ENCODE results near the gene MCTP2.

Gene MCTP2

GRCh38 chr15:94451466-94451865 is 220.1 kb downstream of the MCTP2 start:
- Histone ChIP-seq H3K27me3 (ENCODE audit: control insufficient read depth, insufficient read depth, low read length) (no peaks in the 10 kb centered on the region), H3K36me3 (ENCODE audit: control insufficient read depth, insufficient read depth, low read length) (no peaks in the 10 kb centered on the region), H3K9me3 (ENCODE audit: control insufficient read depth, insufficient read depth, low read length) (no peaks in the 10 kb centered on the region), H3K4me1 (ENCODE audit: control insufficient read depth, insufficient read depth, low read length) (no peaks in the 10 kb centered on the region), H3K4me3 (ENCODE audit: low read depth, low read length) (no peak overlapping the region), H3K9ac (ENCODE audit: low read depth, low read length) (no peak overlapping the region)

- no peak overlapping the region for H3K9ac ChIP-seq (ENCODE audit: low read depth, low read length)
- H3K4me3 ChIP-seq (ENCODE audit: low read depth, low read length): no peak overlapping the region
- H3K36me3 ChIP-seq (ENCODE audit: control insufficient read depth, insufficient read depth, low read length): no peaks in the 10 kb centered on the region
- no peaks in the 10 kb centered on the region for H3K4me1 ChIP-seq (ENCODE audit: control insufficient read depth, insufficient read depth, low read length)
- no peaks in the 10 kb centered on the region for H3K9me3 ChIP-seq (ENCODE audit: control insufficient read depth, insufficient read depth, low read length)
- H3K27me3 ChIP-seq (ENCODE audit: control insufficient read depth, insufficient read depth, low read length): no peaks in the 10 kb centered on the region
Measured at GRCh38 chr15:94453227-94453988, 222.0 kb downstream of the MCTP2 start.

GRCh38 chr15:94455297-94455696 is 223.9 kb downstream of the MCTP2 start:
- no peak overlapping the region for H3K9ac ChIP-seq (ENCODE audit: low read depth, low read length)

GRCh38 chr15:94456226-94456625 is 224.9 kb downstream of the MCTP2 start:
- no peaks in the 10 kb centered on the region for H3K4me1 ChIP-seq (ENCODE audit: control insufficient read depth, insufficient read depth, low read length)
- no peaks in the 10 kb centered on the region for H3K9me3 ChIP-seq (ENCODE audit: control insufficient read depth, insufficient read depth, low read length)
- H3K9ac ChIP-seq (ENCODE audit: low read depth, low read length): no peak overlapping the region
- no peaks in the 10 kb centered on the region for H3K27me3 ChIP-seq (ENCODE audit: control insufficient read depth, insufficient read depth, low read length)
- no peaks in the 10 kb centered on the region for H3K36me3 ChIP-seq (ENCODE audit: control insufficient read depth, insufficient read depth, low read length)
- H3K4me3 ChIP-seq (ENCODE audit: low read depth, low read length): no peak overlapping the region

More at GRCh38 chr15:94455297-94455696, 223.9 kb downstream of the MCTP2 start:
- no peaks in the 10 kb centered on the region for H3K36me3 ChIP-seq (ENCODE audit: control insufficient read depth, insufficient read depth, low read length)
- H3K9me3 ChIP-seq (ENCODE audit: control insufficient read depth, insufficient read depth, low read length): no peaks in the 10 kb centered on the region
- H3K27me3 ChIP-seq (ENCODE audit: control insufficient read depth, insufficient read depth, low read length): no peaks in the 10 kb centered on the region
- no peaks in the 10 kb centered on the region for H3K4me1 ChIP-seq (ENCODE audit: control insufficient read depth, insufficient read depth, low read length)
- no peak overlapping the region for H3K4me3 ChIP-seq (ENCODE audit: low read depth, low read length)

- Histone ChIP-seq H3K27me3 (ENCODE audit: control insufficient read depth, insufficient read depth, low read length) (no peaks in the 10 kb centered on the region), H3K36me3 (ENCODE audit: control insufficient read depth, insufficient read depth, low read length) (no peaks in the 10 kb centered on the region), H3K9me3 (ENCODE audit: control insufficient read depth, insufficient read depth, low read length) (no peaks in the 10 kb centered on the region), H3K4me3 (ENCODE audit: low read depth, low read length) (no peak overlapping the region), H3K9ac (ENCODE audit: low read depth, low read length) (no peak overlapping the region), H3K4me1 (ENCODE audit: control insufficient read depth, insufficient read depth, low read length) (no peaks in the 10 kb centered on the region)
Measured at GRCh38 chr15:94457661-94458060, 226.3 kb downstream of the MCTP2 start.

GRCh38 chr15:94460624-94461023 is 229.3 kb downstream of the MCTP2 start:
- Histone ChIP-seq H3K4me1 (ENCODE audit: control insufficient read depth, insufficient read depth, low read length) (no peaks in the 10 kb centered on the region), H3K36me3 (ENCODE audit: control insufficient read depth, insufficient read depth, low read length) (no peaks in the 10 kb centered on the region), H3K9me3 (ENCODE audit: control insufficient read depth, insufficient read depth, low read length) (no peaks in the 10 kb centered on the region)

GRCh38 chr15:94467034-94467433 is 235.7 kb downstream of the MCTP2 start:
- Histone ChIP-seq H3K9me3 (ENCODE audit: control insufficient read depth, insufficient read depth, low read length) (no peaks in the 10 kb centered on the region), H3K36me3 (ENCODE audit: control insufficient read depth, insufficient read depth, low read length) (no peaks in the 10 kb centered on the region), H3K4me3 (ENCODE audit: low read depth, low read length) (no peak overlapping the region), H3K4me1 (ENCODE audit: control insufficient read depth, insufficient read depth, low read length) (no peaks in the 10 kb centered on the region), H3K9ac (ENCODE audit: low read depth, low read length) (no peak overlapping the region), H3K27me3 (ENCODE audit: control insufficient read depth, insufficient read depth, low read length) (no peaks in the 10 kb centered on the region)

More at GRCh38 chr15:94460624-94461023, 229.3 kb downstream of the MCTP2 start:
- Histone ChIP-seq H3K4me3 (ENCODE audit: low read depth, low read length) (no peak overlapping the region), H3K9ac (ENCODE audit: low read depth, low read length) (no peak overlapping the region), H3K27me3 (ENCODE audit: control insufficient read depth, insufficient read depth, low read length) (no peaks in the 10 kb centered on the region)

- Histone ChIP-seq H3K9ac (ENCODE audit: low read depth, low read length) (no peak overlapping the region), H3K4me3 (ENCODE audit: low read depth, low read length) (no peak overlapping the region)
Measured at GRCh38 chr15:94470492-94470891, 239.1 kb downstream of the MCTP2 start.

GRCh38 chr15:94476686-94477085 is 245.3 kb downstream of the MCTP2 start:
- Histone ChIP-seq H3K9me3 (ENCODE audit: control insufficient read depth, insufficient read depth, low read length) (no peaks in the 10 kb centered on the region), H3K9ac (ENCODE audit: low read depth, low read length) (no peak overlapping the region), H3K4me1 (ENCODE audit: control insufficient read depth, insufficient read depth, low read length) (no peaks in the 10 kb centered on the region), H3K27me3 (ENCODE audit: control insufficient read depth, insufficient read depth, low read length) (no peaks in the 10 kb centered on the region), H3K36me3 (ENCODE audit: control insufficient read depth, insufficient read depth, low read length) (no peaks in the 10 kb centered on the region), H3K4me3 (ENCODE audit: low read depth, low read length) (no peak overlapping the region)

More at GRCh38 chr15:94470492-94470891, 239.1 kb downstream of the MCTP2 start:
- Histone ChIP-seq H3K9me3 (ENCODE audit: control insufficient read depth, insufficient read depth, low read length) (no peaks in the 10 kb centered on the region), H3K4me1 (ENCODE audit: control insufficient read depth, insufficient read depth, low read length) (no peaks in the 10 kb centered on the region), H3K27me3 (ENCODE audit: control insufficient read depth, insufficient read depth, low read length) (no peaks in the 10 kb centered on the region), H3K36me3 (ENCODE audit: control insufficient read depth, insufficient read depth, low read length) (no peaks in the 10 kb centered on the region)

- no peaks in the 10 kb centered on the region for H3K9me3 ChIP-seq (ENCODE audit: control insufficient read depth, insufficient read depth, low read length)
- H3K4me3 ChIP-seq (ENCODE audit: low read depth, low read length): no peak overlapping the region
- no peak overlapping the region for H3K9ac ChIP-seq (ENCODE audit: low read depth, low read length)
- no peaks in the 10 kb centered on the region for H3K27me3 ChIP-seq (ENCODE audit: control insufficient read depth, insufficient read depth, low read length)
- no peaks in the 10 kb centered on the region for H3K4me1 ChIP-seq (ENCODE audit: control insufficient read depth, insufficient read depth, low read length)
- H3K36me3 ChIP-seq (ENCODE audit: control insufficient read depth, insufficient read depth, low read length): no peaks in the 10 kb centered on the region
Measured at GRCh38 chr15:94477913-94478553, 246.7 kb downstream of the MCTP2 start.

GRCh38 chr15:94478763-94479162 is 247.4 kb downstream of the MCTP2 start:
- Histone ChIP-seq H3K4me3 (ENCODE audit: low read depth, low read length) (no peak overlapping the region), H3K4me1 (ENCODE audit: control insufficient read depth, insufficient read depth, low read length) (no peaks in the 10 kb centered on the region), H3K27me3 (ENCODE audit: control insufficient read depth, insufficient read depth, low read length) (no peaks in the 10 kb centered on the region), H3K9ac (ENCODE audit: low read depth, low read length) (no peak overlapping the region), H3K9me3 (ENCODE audit: control insufficient read depth, insufficient read depth, low read length) (no peaks in the 10 kb centered on the region), H3K36me3 (ENCODE audit: control insufficient read depth, insufficient read depth, low read length) (no peaks in the 10 kb centered on the region)

- no peaks in the 10 kb centered on the region for H3K4me1 ChIP-seq (ENCODE audit: control insufficient read depth, insufficient read depth, low read length)
- H3K27me3 ChIP-seq (ENCODE audit: control insufficient read depth, insufficient read depth, low read length): no peaks in the 10 kb centered on the region
- no peaks in the 10 kb centered on the region for H3K36me3 ChIP-seq (ENCODE audit: control insufficient read depth, insufficient read depth, low read length)
- H3K4me3 ChIP-seq (ENCODE audit: low read depth, low read length): no peak overlapping the region
- H3K9me3 ChIP-seq (ENCODE audit: control insufficient read depth, insufficient read depth, low read length): no peaks in the 10 kb centered on the region
- no peak overlapping the region for H3K9ac ChIP-seq (ENCODE audit: low read depth, low read length)
Measured at GRCh38 chr15:94480289-94480834, 249.0 kb downstream of the MCTP2 start.
